Measurements from ENCODE around the gene KHSRP. TPM values are rescaled to one million over a fixed set of nuclear protein-coding genes. Genes with fewer than 3 reads are reported as not detected.
A peak's percentile ranks its signal among the peaks of the same experiment; 100 is the strongest.

KHSRP gene
- total and polyA plus RNA-seq, 2 experiments from 2014 or later = 133 to 202 TPM

DNA sequence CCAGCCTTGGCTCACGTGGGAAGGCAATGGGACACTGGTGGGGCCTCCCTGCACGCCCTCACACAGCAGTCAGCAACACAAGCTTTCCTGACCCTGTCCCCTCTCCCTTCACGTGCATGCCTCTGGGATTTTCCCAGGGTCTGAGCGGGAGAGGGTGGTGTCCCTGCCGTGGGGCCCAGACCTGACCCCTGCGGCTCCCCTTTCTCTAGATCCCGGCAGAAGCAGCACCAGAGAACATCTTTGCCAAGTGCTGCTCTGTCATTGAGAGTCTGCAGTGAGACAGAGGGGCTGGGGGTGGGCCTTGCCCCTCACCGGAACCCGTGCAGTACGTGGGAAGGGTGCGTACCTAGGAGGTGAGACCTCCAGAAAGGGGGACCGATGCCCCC is 12.6 kb downstream of the KHSRP start:
- Histone ChIP-seq H3K9me3 (ENCODE audit: low read depth) (no peaks in the 10 kb centered on the region), H2AFZ (no peak overlapping the region), H3K9me2 (replicated peaks; ENCODE audit: insufficient read depth) (no peaks in the 10 kb centered on the region), H3K4me3 (no peak overlapping the region), H3K27ac (peak overlapping the region; percentile 57), H3K36me3 (replicated peaks; ENCODE audit: insufficient read depth, low read depth) (no peaks in the 10 kb centered on the region), H3K4me2 (no peak overlapping the region), H3K27me3 (no peaks in the 10 kb centered on the region), H3K4me1 (ENCODE audit: insufficient read depth) (peaks cover 9% of the 10 kb centered on the region), H3K79me2 (peaks cover 2% of the 10 kb centered on the region), H4K20me1 (ENCODE audit: insufficient read depth, poor library complexity, severe bottlenecking) (no peaks in the 10 kb centered on the region)
- WGBS (ENCODE audit: low lambda C conversion rate, missing lambda C conversion rate) = 85% methylated on average over 12 of the region's 12 CpGs
- DNase-seq (ENCODE audit: low spot score) = no peak
- TF ChIP-seq EZH2phosphoT487 (IDR thresholded peaks at IDR 0.05; ENCODE audit: low read depth, severe bottlenecking, unreplicated experiment) (no peak), EZH2 (IDR thresholded peaks at IDR 0.05; ENCODE audit: borderline replicate concordance) (no peak)
- TF ChIP-seq, protein P1, sequence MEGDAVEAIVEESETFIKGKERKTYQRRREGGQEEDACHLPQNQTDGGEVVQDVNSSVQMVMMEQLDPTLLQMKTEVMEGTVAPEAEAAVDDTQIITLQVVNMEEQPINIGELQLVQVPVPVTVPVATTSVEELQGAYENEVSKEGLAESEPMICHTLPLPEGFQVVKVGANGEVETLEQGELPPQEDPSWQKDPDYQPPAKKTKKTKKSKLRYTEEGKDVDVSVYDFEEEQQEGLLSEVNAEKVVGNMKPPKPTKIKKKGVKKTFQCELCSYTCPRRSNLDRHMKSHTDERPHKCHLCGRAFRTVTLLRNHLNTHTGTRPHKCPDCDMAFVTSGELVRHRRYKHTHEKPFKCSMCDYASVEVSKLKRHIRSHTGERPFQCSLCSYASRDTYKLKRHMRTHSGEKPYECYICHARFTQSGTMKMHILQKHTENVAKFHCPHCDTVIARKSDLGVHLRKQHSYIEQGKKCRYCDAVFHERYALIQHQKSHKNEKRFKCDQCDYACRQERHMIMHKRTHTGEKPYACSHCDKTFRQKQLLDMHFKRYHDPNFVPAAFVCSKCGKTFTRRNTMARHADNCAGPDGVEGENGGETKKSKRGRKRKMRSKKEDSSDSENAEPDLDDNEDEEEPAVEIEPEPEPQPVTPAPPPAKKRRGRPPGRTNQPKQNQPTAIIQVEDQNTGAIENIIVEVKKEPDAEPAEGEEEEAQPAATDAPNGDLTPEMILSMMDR (IDR thresholded peaks at IDR 0.05; ENCODE audit: poor library complexity) = no peak

DNA sequence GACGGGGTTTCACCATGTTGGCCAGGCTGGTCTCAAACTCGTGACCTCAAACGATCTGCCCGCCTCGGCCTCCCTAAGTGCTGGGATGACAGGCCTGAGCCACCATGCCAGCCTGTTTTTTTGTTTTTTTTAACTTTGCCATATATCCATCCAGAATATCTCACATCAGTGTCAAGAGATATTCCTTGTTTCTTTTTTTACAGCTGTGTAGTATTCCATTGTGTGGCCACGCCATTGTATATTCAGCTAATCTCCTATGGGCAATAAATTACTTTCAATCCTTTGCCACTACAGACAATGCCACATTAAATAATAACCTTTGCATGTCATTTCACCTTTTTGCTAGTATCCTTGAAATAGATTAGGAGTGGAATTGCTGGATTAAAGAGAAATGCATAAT is 15.3 kb downstream of the KHSRP start:
- Histone ChIP-seq H3K27me3 (no peaks in the 10 kb centered on the region), H3K9me3 (ENCODE audit: low read depth) (no peaks in the 10 kb centered on the region), H3K9me2 (replicated peaks; ENCODE audit: insufficient read depth) (no peaks in the 10 kb centered on the region), H2AFZ (no peak overlapping the region), H3K79me2 (no peaks in the 10 kb centered on the region), H3K4me2 (no peak overlapping the region), H3K27ac (no peak overlapping the region), H3K4me3 (no peak overlapping the region), H4K20me1 (ENCODE audit: insufficient read depth, poor library complexity, severe bottlenecking) (no peaks in the 10 kb centered on the region), H3K36me3 (replicated peaks; ENCODE audit: insufficient read depth, low read depth) (no peaks in the 10 kb centered on the region), H3K4me1 (ENCODE audit: insufficient read depth) (peaks cover 9% of the 10 kb centered on the region)
- WGBS (ENCODE audit: low lambda C conversion rate, missing lambda C conversion rate) = 97% methylated on average over 6 of the region's 6 CpGs
- DNase-seq (ENCODE audit: low spot score) = no peak
- TF ChIP-seq EZH2 (IDR thresholded peaks at IDR 0.05; ENCODE audit: borderline replicate concordance) (no peak), EZH2phosphoT487 (IDR thresholded peaks at IDR 0.05; ENCODE audit: low read depth, severe bottlenecking, unreplicated experiment) (no peak)
- TF ChIP-seq, protein P1 (IDR thresholded peaks at IDR 0.05; ENCODE audit: poor library complexity) = no peak

DNA sequence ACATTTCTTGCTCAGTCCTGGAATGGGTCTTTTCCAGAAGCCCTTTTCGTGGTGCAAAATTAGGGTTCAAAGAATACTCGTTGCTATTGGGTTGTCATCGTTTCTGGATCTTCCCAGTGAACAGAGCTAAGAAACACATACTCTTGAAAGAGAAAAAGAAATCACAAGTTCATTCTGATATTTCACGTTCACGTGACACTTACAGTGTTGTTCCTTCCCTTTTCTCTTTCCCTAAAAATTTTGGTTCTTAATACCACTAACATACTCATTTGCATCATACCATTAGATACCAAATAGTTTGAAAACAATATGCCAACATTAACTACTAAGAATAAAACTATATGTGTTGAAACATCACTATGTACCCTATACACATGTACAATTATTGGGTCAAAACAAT is 18.2 kb downstream of the KHSRP start:
- 96% methylated on average over 5 of the region's 5 CpGs for WGBS (ENCODE audit: low lambda C conversion rate, missing lambda C conversion rate)
- Histone ChIP-seq H3K9me2 (replicated peaks; ENCODE audit: insufficient read depth) (no peaks in the 10 kb centered on the region), H3K79me2 (no peaks in the 10 kb centered on the region), H3K4me2 (no peak overlapping the region), H3K4me1 (ENCODE audit: insufficient read depth) (peaks cover 14% of the 10 kb centered on the region), H3K27me3 (no peaks in the 10 kb centered on the region), H3K4me3 (no peak overlapping the region), H3K36me3 (replicated peaks; ENCODE audit: insufficient read depth, low read depth) (no peaks in the 10 kb centered on the region), H4K20me1 (ENCODE audit: insufficient read depth, poor library complexity, severe bottlenecking) (no peaks in the 10 kb centered on the region), H3K27ac (no peak overlapping the region), H2AFZ (no peak overlapping the region), H3K9me3 (ENCODE audit: low read depth) (no peaks in the 10 kb centered on the region)
- DNase-seq (ENCODE audit: low spot score) = no peak
- TF ChIP-seq, protein P1 (IDR thresholded peaks at IDR 0.05; ENCODE audit: poor library complexity) = no peak
- TF ChIP-seq EZH2 (IDR thresholded peaks at IDR 0.05; ENCODE audit: borderline replicate concordance) (no peak), EZH2phosphoT487 (IDR thresholded peaks at IDR 0.05; ENCODE audit: low read depth, severe bottlenecking, unreplicated experiment) (no peak)
